Measurements from ENCODE around the gene FAM136A. TPM values are rescaled to one million over a fixed set of nuclear protein-coding genes. Genes with fewer than 3 reads are reported as not detected.

FAM136A gene
- total and polyA plus RNA-seq, 4 experiments from 2014 or later: 26.2 to 43.6 (median 30.4) TPM

- POLR2A ChIA-PET (ENCODE audit: partially characterized antibody): interaction anchor here (1.0 to 2.7 kb wide), 10 partner anchors 10 to 334 kb away, joined by 3 to 37 read pairs (median 7); partner anchors contain the start of genes C2orf42, MXD1, PCYOX1 and SNRPG
- peak within 1 kb of the TSS; percentile 95 for H3K27ac ChIP-seq (ENCODE audit: low read depth, low read length)
- CTCF ChIA-PET (ENCODE audit: partially characterized antibody): interaction anchor here (1.8 kb wide), 1 partner anchor 10 kb away, joined by 8 read pairs; the partner anchor contains the start of gene PCYOX1
These were observed 53.6 kb downstream of the FAM136A start, which contains the start of gene TIA1 for GRCh38 chr2:70248181-70248847. Gene TIA1 (minus strand): TSS chr2:70248628. CDS start chr2:70248430, 198 bp downstream.

DNA sequence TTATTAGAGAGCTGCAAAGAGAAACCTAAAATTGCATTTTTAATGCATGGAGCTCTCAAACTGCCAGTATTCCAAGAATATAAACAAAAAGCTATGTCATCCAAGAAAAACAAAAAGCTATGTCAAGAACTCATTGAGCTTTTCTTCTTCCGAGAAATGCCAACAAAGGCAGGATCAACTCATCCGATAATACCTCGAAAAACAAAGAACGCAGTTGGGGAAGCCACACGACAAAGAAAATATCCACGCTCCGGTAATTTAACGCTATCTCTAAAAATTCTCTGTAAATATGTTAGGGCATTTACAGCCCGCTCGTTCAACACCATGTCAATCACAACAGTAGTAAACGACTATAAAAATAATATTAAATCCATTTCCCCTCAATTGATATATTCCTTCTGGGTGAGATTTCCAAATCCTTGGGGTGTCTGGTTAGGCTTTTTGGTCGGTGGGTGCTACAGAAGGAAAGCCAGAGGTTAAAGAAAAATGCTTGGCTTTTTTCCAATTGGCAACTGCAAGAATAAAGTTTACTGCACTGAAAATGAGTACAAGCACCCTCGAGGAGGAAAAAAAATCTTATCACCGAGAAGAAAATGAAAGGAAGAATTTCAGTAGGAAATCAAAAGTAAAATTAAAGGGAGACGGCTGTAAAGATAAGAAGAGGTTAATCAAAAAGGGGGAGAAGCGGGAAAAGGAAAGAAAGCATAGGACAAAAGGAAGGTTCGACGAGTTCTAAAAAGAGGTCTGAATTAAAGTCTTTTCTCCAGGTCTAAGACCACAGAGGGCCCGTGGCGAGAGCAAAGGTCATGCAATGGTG lies 54.3 kb downstream of the FAM136A start:
- intact Hi-C loops (cut with micrococcal nuclease): loop anchor here (1.0 to 5.0 kb wide), 8 partner anchors 11 to 355 kb away; partner anchors contain the start of genes PCBP1, PCYOX1, SNRNP27 and SNRPG
- Mint-ChIP-seq H3K4me1 (peaks cover 31 to 59% (median 39%) of the 10 kb centered on the region in 4 donors), H3K36me3 (peaks cover 4 to 27% of the 10 kb centered on the region in 2 donors), H3K4me3 (peak overlapping the region; percentile 90 to 99 (median 96)), H3K9me3 (peaks cover 0 to 5% (median 0%) of the 10 kb centered on the region in 8 donors), H3K27ac (peak overlapping the region; percentile 93 to 99 (median 99)), H3K27me3 (peaks cover 2 to 4% of the 10 kb centered on the region in 2 donors)
- peaks cover 46% of the 10 kb centered on the region for H3K4me1 ChIP-seq (ENCODE audit: insufficient read depth, low read length)
- DNase-seq: no peak
- peak overlapping the region; percentile 39 to 89 for H3K4me3 ChIP-seq (ENCODE audit: low read length in 2 of 2)
- H3K36me3 ChIP-seq (ENCODE audit: insufficient read depth, low read length): no peaks in the 10 kb centered on the region
- no peaks in the 10 kb centered on the region for H3K9me3 ChIP-seq (ENCODE audit: control insufficient read depth in 1 of 2, low read length in 2 of 2)
- POLR2A ChIA-PET (ENCODE audit: partially characterized antibody): interaction anchor here (0.9 to 2.7 kb wide), 13 partner anchors 10 to 333 kb away, joined by 3 to 37 read pairs (median 7); partner anchors contain the start of genes C2orf42, FAM136A, MXD1 and PCYOX1
- no peaks in the 10 kb centered on the region for H3K27me3 ChIP-seq (ENCODE audit: insufficient read depth, low read length)
- CTCF ChIA-PET (ENCODE audit: partially characterized antibody): interaction anchor here (0.7 kb wide), 1 partner anchor 55 kb away, joined by 3 read pairs; no protein-coding TSS in a partner anchor
- peak overlapping the region; percentile 95 for H3K27ac ChIP-seq (ENCODE audit: low read depth, low read length)

More at GRCh38 chr2:70248181-70248847, 53.6 kb downstream of the FAM136A start, which contains the start of gene TIA1:
- H3K4me1 Mint-ChIP-seq: peaks cover 26 to 54% (median 33%) of the 10 kb centered on the region in 4 donors
- H3K4me3 ChIP-seq (ENCODE audit: low read length in 2 of 2): peak within 1 kb of the TSS; percentile 39 to 89
- intact Hi-C loops (cut with micrococcal nuclease): loop anchor here (1.0 to 5.0 kb wide), 8 partner anchors 10 to 356 kb away; partner anchors contain the start of genes PCBP1, PCYOX1, SNRNP27 and SNRPG
- H3K27me3 Mint-ChIP-seq: peaks cover 2 to 4% of the 10 kb centered on the region in 2 donors
- peaks cover 39% of the 10 kb centered on the region for H3K4me1 ChIP-seq (ENCODE audit: insufficient read depth, low read length)
- no peaks in the 10 kb centered on the region for H3K36me3 ChIP-seq (ENCODE audit: insufficient read depth, low read length)
- peaks cover 0 to 5% (median 0%) of the 10 kb centered on the region in 8 donors for H3K9me3 Mint-ChIP-seq
- peaks cover 4 to 21% of the 10 kb centered on the region in 2 donors for H3K36me3 Mint-ChIP-seq
- no peaks in the 10 kb centered on the region for H3K9me3 ChIP-seq (ENCODE audit: control insufficient read depth in 1 of 2, low read length in 2 of 2)
- peak; percentile 95 to 99 (median 98) for DNase-seq
- H3K27me3 ChIP-seq (ENCODE audit: insufficient read depth, low read length): no peaks in the 10 kb centered on the region
- H3K4me3 Mint-ChIP-seq: peak within 1 kb of the TSS; percentile 90 to 99 (median 96)
- H3K27ac Mint-ChIP-seq: peak within 1 kb of the TSS; percentile 93 to 99 (median 99)

Small RNA genes within 50 kb of the gene (microRNA-seq; reads per million reads assigned to microRNA genes)
- gene MIR1285-2 (ENCODE audit: borderline microRNAs expressed, borderline number of aligned reads, borderline replicate concordance): not detected

Other genes starting within 250 kb of the FAM136A start
- gene PCBP1, start 214.6 kb downstream of the FAM136A start, total RNA-seq: 100 to 1,000 TPM; 372 to 383 TPM
- 100 to 1,000 TPM; 116 to 153 TPM for gene PCBP1, start 214.6 kb downstream of the FAM136A start, polyA plus RNA-seq
- 10 to 100 TPM; 36.7 to 47.9 TPM for gene C2orf42, start 111.0 kb downstream of the FAM136A start, total RNA-seq
- 10 to 100 TPM; 22.4 to 26.6 TPM for gene C2orf42, start 111.0 kb downstream of the FAM136A start, polyA plus RNA-seq
- gene TIA1, start 53.4 kb downstream of the FAM136A start, total RNA-seq: 100 to 1,000 TPM; 200 to 208 TPM
- 10 to 100 TPM; 43.3 to 51.2 TPM for gene TIA1, start 53.4 kb downstream of the FAM136A start, polyA plus RNA-seq
- 10 to 100 TPM; 40.8 to 44.2 TPM for gene PCYOX1, start 43.9 kb downstream of the FAM136A start, total RNA-seq
- 10 to 100 TPM; 21.5 to 32.9 TPM for gene PCYOX1, start 43.9 kb downstream of the FAM136A start, polyA plus RNA-seq
- 100 to 1,000 TPM; 110 to 111 TPM for gene SNRPG, start 8.3 kb downstream of the FAM136A start, total RNA-seq
- gene SNRPG, start 8.3 kb downstream of the FAM136A start, polyA plus RNA-seq: 100 to 1,000 TPM; 213 to 306 TPM